HEK293 (cell line): ENCODE data around the gene SCN11A.

Experiments used
- CTCF ChIA-PET: fragments of 350-600 bp; formaldehyde crosslinking; extraction: SDS; loops from one replicate; lab custom pipeline; 2021; ENCODE audit warnings: antibody characterized with exemption; lab: Yijun Ruan, JAX
- POLR2A ChIA-PET: fragments of 300-600 bp; formaldehyde crosslinking; extraction: SDS; loops from one replicate; lab custom pipeline; 2020; ENCODE audit warnings: antibody characterized with exemption, inconsistent platforms; lab: Yijun Ruan, JAX
- H3K27ac ChIP-seq: fragments of 200-500 bp; sonication (Bioruptor generic); 2 replicates; pipeline ENCODE4 v1.5.1; 2014; ENCODE audit warnings: low read depth, low read length, control low read depth, inconsistent platforms; ENCODE audit errors: extremely low read depth
- H3K36me3 ChIP-seq, 2 experiments: fragments of 200-500 bp in 1 of 2; sonication (Bioruptor generic) in 1 of 2; 1 replicate in 1 of 2; 2 replicates in 1 of 2; pipeline ENCODE4 v1.5.1; 2014 to 2017; ENCODE audit warnings: inconsistent platforms in 2 of 2, low read length in 2 of 2; ENCODE audit not compliant: control insufficient read depth in 2 of 2, insufficient read depth in 1 of 2
- H3K4me1 ChIP-seq: fragments of 200-500 bp; sonication (Bioruptor generic); 2 replicates; pipeline ENCODE4 v1.5.1; 2014; ENCODE audit warnings: mild to moderate bottlenecking, low read length, inconsistent platforms; ENCODE audit not compliant: control insufficient read depth, insufficient read depth
- H3K4me3 ChIP-seq: 2 replicates; pipeline ENCODE4 v1.5.1; 2011; ENCODE audit warnings: low read depth, mild to moderate bottlenecking, control low read depth, low read length, moderate library complexity
- H3K9me3 ChIP-seq: fragments of 200-500 bp; sonication (Bioruptor generic); 2 replicates; pipeline ENCODE4 v1.5.1; 2014; ENCODE audit warnings: low read depth, low read length, inconsistent platforms; ENCODE audit not compliant: control insufficient read depth, insufficient read depth
- REPIN1 ChIP-seq: fragments of 450-650 bp; formaldehyde crosslinking; IDR thresholded peaks from 2 replicates; pipeline ENCODE4 v1.5.1; 2017; ENCODE audit warnings: missing biosample characterization, missing genetic modification characterization, low read depth
- SCRT1 ChIP-seq: fragments of 450-650 bp; formaldehyde crosslinking; IDR thresholded peaks from 2 replicates; pipeline ENCODE4 v1.5.1; 2016; ENCODE audit warnings: missing biosample characterization, missing genetic modification characterization, borderline replicate concordance
- SP2 ChIP-seq: fragments of 450-650 bp; formaldehyde crosslinking; IDR thresholded peaks from 2 replicates; pipeline ENCODE4 v1.5.1; 2016; ENCODE audit warnings: missing biosample characterization, missing genetic modification characterization
- ZBTB7A ChIP-seq: fragments of 450-650 bp; formaldehyde crosslinking; IDR thresholded peaks from 2 replicates; pipeline ENCODE4 v1.5.1; 2016; ENCODE audit warnings: low read depth, missing biosample characterization, missing genetic modification characterization
- ZNF148 ChIP-seq: fragments of 450-650 bp; formaldehyde crosslinking; IDR thresholded peaks from 2 replicates; pipeline ENCODE4 v1.5.0; 2017; ENCODE audit warnings: missing biosample characterization, missing genetic modification characterization, borderline replicate concordance
- ZNF202 ChIP-seq: fragments of 450-650 bp; formaldehyde crosslinking; IDR thresholded peaks from 2 replicates; pipeline ENCODE4 v1.5.1; 2016; ENCODE audit warnings: missing biosample characterization, missing genetic modification characterization, borderline replicate concordance
- ZNF394 ChIP-seq: fragments of 450-650 bp; formaldehyde crosslinking; IDR thresholded peaks from 2 replicates; pipeline ENCODE4 v1.5.1; 2016; ENCODE audit warnings: missing biosample characterization, missing genetic modification characterization, mild to moderate bottlenecking, moderate library complexity, borderline replicate concordance
- ZNF423 ChIP-seq: fragments of 450-650 bp; formaldehyde crosslinking; IDR thresholded peaks from 2 replicates; pipeline ENCODE4 v1.5.1; 2016; ENCODE audit warnings: missing biosample characterization, missing genetic modification characterization
- ZNF513 ChIP-seq: fragments of 450-650 bp; IDR thresholded peaks from 2 replicates; pipeline ENCODE4 v1.5.1; 2018; ENCODE audit warnings: missing biosample characterization, missing genetic modification characterization
- ZNF555 ChIP-seq: fragments of 450-650 bp; formaldehyde crosslinking; conservative IDR thresholded peaks from 2 replicates; pipeline ENCODE4 v1.5.1; 2017; ENCODE audit warnings: missing biosample characterization, mild to moderate bottlenecking, missing genetic modification characterization, inconsistent platforms
- ZNF561 ChIP-seq: fragments of 450-650 bp; IDR thresholded peaks from 2 replicates; pipeline ENCODE4 v1.5.1; 2018; ENCODE audit warnings: missing biosample characterization, missing genetic modification characterization, borderline replicate concordance
- ZNF621 ChIP-seq: fragments of 450-650 bp; formaldehyde crosslinking; IDR thresholded peaks from 2 replicates; pipeline ENCODE4 v1.5.1; 2017; ENCODE audit warnings: missing biosample characterization, missing genetic modification characterization
- ZNF624 ChIP-seq: fragments of 450-650 bp; formaldehyde crosslinking; IDR thresholded peaks from 2 replicates; pipeline ENCODE4 v1.5.1; 2017; ENCODE audit warnings: missing biosample characterization, missing genetic modification characterization
- ZNF768 ChIP-seq: fragments of 450-650 bp; formaldehyde crosslinking; IDR thresholded peaks from 2 replicates; pipeline ENCODE4 v1.5.1; 2018; ENCODE audit warnings: missing biosample characterization, mild to moderate bottlenecking, missing genetic modification characterization
- ZNF830 ChIP-seq: fragments of 450-650 bp; IDR thresholded peaks from 2 replicates; pipeline ENCODE4 v1.5.0; 2018; ENCODE audit warnings: missing biosample characterization, missing genetic modification characterization, low read depth, mild to moderate bottlenecking, moderate library complexity
- ZXDB ChIP-seq: fragments of 450-650 bp; formaldehyde crosslinking; IDR thresholded peaks from 2 replicates; pipeline ENCODE4 v1.5.1; 2016; ENCODE audit warnings: missing biosample characterization, missing genetic modification characterization
- TF ChIP-seq, protein P1 (sequence below): fragments of 450-650 bp; formaldehyde crosslinking; IDR thresholded peaks from 2 replicates; pipeline ENCODE4 v1.5.1; 2016; ENCODE audit warnings: missing biosample characterization, missing genetic modification characterization
- TF ChIP-seq, protein P2 (sequence below): fragments of 450-650 bp; formaldehyde crosslinking; IDR thresholded peaks from 2 replicates; pipeline ENCODE4 v1.5.1; 2016; ENCODE audit warnings: missing biosample characterization, missing genetic modification characterization

Gene SCN11A

DNA sequence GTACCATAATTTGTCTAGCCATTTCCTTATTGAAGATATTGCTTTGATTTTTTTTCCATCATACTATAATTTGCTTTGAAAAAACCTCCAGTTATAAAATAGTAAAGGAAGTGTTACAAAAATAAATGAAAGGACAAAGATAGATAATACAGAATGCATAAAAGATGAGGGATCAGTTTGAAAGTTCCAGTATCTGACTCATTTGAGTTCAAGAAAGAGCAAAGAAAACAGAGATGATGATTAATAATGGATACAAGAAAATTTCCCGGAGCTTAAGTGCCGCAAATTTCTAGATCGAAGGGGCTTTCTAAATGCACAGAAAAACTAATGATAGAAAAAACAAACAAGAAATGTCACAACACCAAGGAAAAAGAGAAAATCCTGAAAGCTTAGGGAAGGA, 4.4 kb upstream of the SCN11A start (continued):
- no peak for TF ChIP-seq ZNF148 (tag by site-specific recombination)
- TF ChIP-seq ZNF555 (tag by site-specific recombination) = no peak
- no peak for TF ChIP-seq SCRT1 (tag by site-specific recombination)
- no peak for TF ChIP-seq ZNF513 (tag by site-specific recombination)
- TF ChIP-seq, all 188 proteins: peak for 0

DNA sequence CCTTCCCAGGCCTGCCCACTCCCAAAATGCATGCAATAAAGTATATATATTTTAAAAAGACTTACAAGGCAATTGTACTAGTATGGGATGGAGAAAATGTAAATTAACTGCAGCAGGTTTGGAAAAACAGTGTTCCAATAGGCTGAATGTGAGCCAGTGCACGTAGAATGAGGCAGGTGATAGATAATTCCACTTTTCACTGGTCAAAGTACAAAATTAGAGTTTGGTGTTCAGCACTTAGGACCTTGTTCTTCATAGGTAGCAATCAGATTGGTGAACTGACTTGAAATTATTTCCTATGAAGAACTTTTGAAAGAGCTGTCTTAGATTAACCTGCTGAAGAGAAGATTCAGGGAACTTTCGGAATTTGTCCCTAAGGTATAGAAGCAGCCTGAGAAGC, 2.0 kb upstream of the SCN11A start:
- no peak overlapping the region for H3K4me3 ChIP-seq
- CTCF ChIA-PET = no interaction called here
- no peaks in the 10 kb centered on the region for H3K4me1 ChIP-seq
- no peak overlapping the region for H3K27ac ChIP-seq
- no peaks in the 10 kb centered on the region for H3K36me3 ChIP-seq
- POLR2A ChIA-PET = no interaction called here
- H3K9me3 ChIP-seq = no peaks in the 10 kb centered on the region
- TF ChIP-seq ZNF423 (no peak), ZBTB7A (tag by site-specific recombination) (no peak), REPIN1 (tag by site-specific recombination) (no peak), ZNF768 (tag by site-specific recombination) (no peak)

- Histone ChIP-seq H3K36me3 (no peaks in the 10 kb centered on the region), H3K9me3 (no peaks in the 10 kb centered on the region), H3K4me1 (no peaks in the 10 kb centered on the region), H3K27ac (no peak overlapping the region; the same call in 1 of the 2 replicates), H3K4me3 (peak overlapping the region; percentile 77)
- TF ChIP-seq ZXDB = 0 out of 2 replicates have a peak, but pooled peaks have one; percentile 2
- TF ChIP-seq SP2 (tag by site-specific recombination) = no peak
- TF ChIP-seq, protein P1, sequence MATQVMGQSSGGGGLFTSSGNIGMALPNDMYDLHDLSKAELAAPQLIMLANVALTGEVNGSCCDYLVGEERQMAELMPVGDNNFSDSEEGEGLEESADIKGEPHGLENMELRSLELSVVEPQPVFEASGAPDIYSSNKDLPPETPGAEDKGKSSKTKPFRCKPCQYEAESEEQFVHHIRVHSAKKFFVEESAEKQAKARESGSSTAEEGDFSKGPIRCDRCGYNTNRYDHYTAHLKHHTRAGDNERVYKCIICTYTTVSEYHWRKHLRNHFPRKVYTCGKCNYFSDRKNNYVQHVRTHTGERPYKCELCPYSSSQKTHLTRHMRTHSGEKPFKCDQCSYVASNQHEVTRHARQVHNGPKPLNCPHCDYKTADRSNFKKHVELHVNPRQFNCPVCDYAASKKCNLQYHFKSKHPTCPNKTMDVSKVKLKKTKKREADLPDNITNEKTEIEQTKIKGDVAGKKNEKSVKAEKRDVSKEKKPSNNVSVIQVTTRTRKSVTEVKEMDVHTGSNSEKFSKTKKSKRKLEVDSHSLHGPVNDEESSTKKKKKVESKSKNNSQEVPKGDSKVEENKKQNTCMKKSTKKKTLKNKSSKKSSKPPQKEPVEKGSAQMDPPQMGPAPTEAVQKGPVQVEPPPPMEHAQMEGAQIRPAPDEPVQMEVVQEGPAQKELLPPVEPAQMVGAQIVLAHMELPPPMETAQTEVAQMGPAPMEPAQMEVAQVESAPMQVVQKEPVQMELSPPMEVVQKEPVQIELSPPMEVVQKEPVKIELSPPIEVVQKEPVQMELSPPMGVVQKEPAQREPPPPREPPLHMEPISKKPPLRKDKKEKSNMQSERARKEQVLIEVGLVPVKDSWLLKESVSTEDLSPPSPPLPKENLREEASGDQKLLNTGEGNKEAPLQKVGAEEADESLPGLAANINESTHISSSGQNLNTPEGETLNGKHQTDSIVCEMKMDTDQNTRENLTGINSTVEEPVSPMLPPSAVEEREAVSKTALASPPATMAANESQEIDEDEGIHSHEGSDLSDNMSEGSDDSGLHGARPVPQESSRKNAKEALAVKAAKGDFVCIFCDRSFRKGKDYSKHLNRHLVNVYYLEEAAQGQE (tag by site-specific recombination) = peak; percentile 36; the same call in 1 of the 2 replicates
- TF ChIP-seq ZNF830 (tag by site-specific recombination) = no peak
- no peak for TF ChIP-seq ZNF624
- POLR2A ChIA-PET = no interaction called here
- CTCF ChIA-PET = no interaction called here
Measured at GRCh38 chr3:39052583-39052982, 839 bp upstream of the SCN11A start.

DNA sequence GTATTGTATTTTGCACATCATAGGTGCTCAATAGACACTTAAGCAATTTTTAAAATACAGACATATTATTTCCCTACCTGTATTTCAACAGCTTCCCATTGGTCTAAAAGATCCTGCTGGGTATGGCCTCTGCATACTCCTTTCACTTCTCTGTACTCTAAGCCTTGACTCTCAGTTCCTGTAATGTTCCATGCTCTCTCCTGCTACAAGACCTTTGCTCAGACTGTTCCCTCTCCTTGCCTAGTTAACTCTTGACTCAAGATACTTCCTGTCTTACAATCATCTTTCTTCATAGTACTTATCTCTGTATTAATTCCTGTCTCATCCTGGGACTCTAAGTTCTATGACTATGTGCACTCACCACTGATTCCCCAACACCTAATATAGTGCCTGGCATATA, 1.7 kb downstream of the SCN11A start:
- ChIA-PET CTCF (interaction anchor here (1.0 to 1.7 kb wide), 2 partner anchors 16 to 19 kb away, joined by 4 to 7 read pairs; no protein-coding TSS in a partner anchor), POLR2A (no interaction called here)
- H3K9me3 ChIP-seq = no peaks in the 10 kb centered on the region
- no peaks in the 10 kb centered on the region for H3K4me1 ChIP-seq
- H3K36me3 ChIP-seq = no peaks in the 10 kb centered on the region
- no peak overlapping the region for H3K27ac ChIP-seq
- no peak overlapping the region for H3K4me3 ChIP-seq
- TF ChIP-seq, protein P2, sequence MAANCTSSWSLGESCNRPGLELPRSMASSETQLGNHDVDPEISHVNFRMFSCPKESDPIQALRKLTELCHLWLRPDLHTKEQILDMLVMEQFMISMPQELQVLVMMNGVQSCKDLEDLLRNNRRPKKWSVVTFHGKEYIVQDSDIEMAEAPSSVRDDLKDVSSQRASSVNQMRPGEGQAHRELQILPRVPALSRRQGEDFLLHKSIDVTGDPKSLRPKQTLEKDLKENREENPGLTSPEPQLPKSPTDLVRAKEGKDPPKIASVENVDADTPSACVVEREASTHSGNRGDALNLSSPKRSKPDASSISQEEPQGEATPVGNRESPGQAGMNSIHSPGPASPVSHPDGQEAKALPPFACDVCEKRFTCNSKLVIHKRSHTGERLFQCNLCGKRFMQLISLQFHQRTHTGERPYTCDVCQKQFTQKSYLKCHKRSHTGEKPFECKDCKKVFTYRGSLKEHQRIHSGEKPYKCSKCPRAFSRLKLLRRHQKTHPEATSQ (tag by site-specific recombination) = no peak
- TF ChIP-seq ZNF394 (tag by site-specific recombination) (no peak), ZNF561 (tag by site-specific recombination) (no peak), ZNF202 (no peak), ZNF621 (tag by site-specific recombination) (no peak)
